GM12874 (cell line): ENCODE results near the gene CTSA.

Experiments
- CTCF ChIP-seq: IDR thresholded peaks from 2 replicates; pipeline ENCODE4 v1.5.1; 2011; ENCODE audit warnings: low read depth, mild to moderate bottlenecking, control low read depth, low read length, moderate library complexity; ENCODE audit not compliant: insufficient read depth

Gene CTSA

DNA sequence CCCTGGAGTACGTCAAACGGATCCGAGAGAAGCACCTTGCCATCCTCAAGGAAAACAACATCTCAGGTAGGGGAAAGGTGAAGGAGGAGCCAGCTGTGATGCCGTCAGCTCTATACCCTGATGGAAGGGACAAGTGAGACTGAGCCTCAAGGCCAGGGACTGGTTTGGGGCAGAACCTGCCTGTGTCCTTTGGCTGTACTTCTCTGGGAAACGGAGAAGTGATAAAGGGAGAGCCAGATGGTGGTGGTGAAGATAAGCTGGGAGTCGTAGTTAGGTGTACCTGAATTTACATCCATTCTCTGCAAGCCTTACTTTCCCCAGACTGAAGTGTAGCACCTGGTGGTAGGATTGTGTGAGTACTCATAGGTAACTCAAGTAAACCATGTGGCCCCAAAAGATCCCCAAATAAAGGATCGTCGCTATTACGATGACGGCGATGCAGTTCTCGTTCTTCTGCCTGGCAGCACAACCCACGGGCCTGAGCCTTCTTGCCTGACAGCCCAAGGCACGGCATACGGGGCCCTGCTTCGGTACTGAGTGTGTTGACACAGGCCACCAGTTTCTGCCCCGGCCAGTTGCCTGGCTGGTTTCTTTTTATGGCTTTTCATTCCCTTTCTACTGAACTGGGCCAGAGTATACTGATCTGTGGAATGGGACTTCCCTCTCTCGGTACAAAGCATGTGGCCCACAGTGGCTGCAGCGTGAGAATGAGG is 54.0 kb downstream of the CTSA start:
- TF ChIP-seq CTCF = no peak

GRCh38 chr20:45945678-45946148 is 54.6 kb downstream of the CTSA start:
- no peak for TF ChIP-seq CTCF

- TF ChIP-seq CTCF = no peak
Measured at GRCh38 chr20:45946149-45946970, 55.2 kb downstream of the CTSA start.

- TF ChIP-seq CTCF = no peak
Measured at GRCh38 chr20:45947110-45947866, 56.2 kb downstream of the CTSA start.

GRCh38 chr20:45948261-45948733 is 57.2 kb downstream of the CTSA start:
- TF ChIP-seq CTCF = no peak
